ENCODE results near the gene MIB2.
"Not testable (repeated sequence)": the region's sequence is repeated elsewhere in the genome, so short reads cannot be mapped to it uniquely, and the experiment has no call there.

MIB2 gene

GRCh38 chr1:1639368-1639767 is 24.1 kb downstream of the MIB2 start:
- H3K4me1 Mint-ChIP-seq; H3K9me3 Mint-ChIP-seq; ATAC-seq; H3K4me3 Mint-ChIP-seq; DNase-seq (ENCODE audit: low spot score in 2 of 2); H3K27ac Mint-ChIP-seq: not testable (repeated sequence)
- H3K36me3 Mint-ChIP-seq, result peaks cover 21% of the 10 kb centered on the region

- H3K27ac Mint-ChIP-seq; ATAC-seq; H3K9me3 Mint-ChIP-seq; DNase-seq (ENCODE audit: low spot score in 2 of 2); H3K4me1 Mint-ChIP-seq; H3K4me3 Mint-ChIP-seq: not testable (repeated sequence)
- H3K36me3 Mint-ChIP-seq, result peaks cover 21% of the 10 kb centered on the region
Measured at GRCh38 chr1:1640081-1640480, 24.8 kb downstream of the MIB2 start.

- not testable (repeated sequence) for H3K9me3 Mint-ChIP-seq; H3K4me3 Mint-ChIP-seq; DNase-seq (ENCODE audit: low spot score in 2 of 2); H3K4me1 Mint-ChIP-seq; H3K27ac Mint-ChIP-seq; ATAC-seq
- peaks cover 26% of the 10 kb centered on the region for H3K36me3 Mint-ChIP-seq
Measured at GRCh38 chr1:1640711-1641461, 25.6 kb downstream of the MIB2 start.

GRCh38 chr1:1646326-1646725 is 31.0 kb downstream of the MIB2 start:
- not testable (repeated sequence) for DNase-seq (ENCODE audit: low spot score in 2 of 2); H3K9me3 Mint-ChIP-seq; H3K4me1 Mint-ChIP-seq; ATAC-seq; H3K4me3 Mint-ChIP-seq; H3K27ac Mint-ChIP-seq
- peaks cover 59% of the 10 kb centered on the region for H3K36me3 Mint-ChIP-seq

GRCh38 chr1:1647567-1648241 is 32.4 kb downstream of the MIB2 start:
- H3K4me3 Mint-ChIP-seq, result not testable (repeated sequence)
- Mint-ChIP-seq H3K36me3 (peaks cover 73% of the 10 kb centered on the region), H3K27ac (peak overlapping the region; percentile 70)

GRCh38 chr1:1648265-1648664 is 33.0 kb downstream of the MIB2 start:
- not testable (repeated sequence) for DNase-seq (ENCODE audit: low spot score in 2 of 2); H3K4me3 Mint-ChIP-seq; H3K9me3 Mint-ChIP-seq; ATAC-seq; H3K4me1 Mint-ChIP-seq
- H3K27ac Mint-ChIP-seq, result peak overlapping the region; percentile 70
- H3K36me3 Mint-ChIP-seq, result peaks cover 79% of the 10 kb centered on the region

More at GRCh38 chr1:1647567-1648241, 32.4 kb downstream of the MIB2 start:
- H3K9me3 Mint-ChIP-seq; DNase-seq (ENCODE audit: low spot score in 2 of 2); ATAC-seq; H3K4me1 Mint-ChIP-seq: not testable (repeated sequence)

GRCh38 chr1:1658583-1659549 is 43.6 kb downstream of the MIB2 start, which contains the start of gene CDK11B:
Gene CDK11B (minus strand): TSS chr1:1659004. CDS start chr1:1657485, 1,519 bp downstream.
- Mint-ChIP-seq H3K36me3 (peaks cover 43% of the 10 kb centered on the region), H3K27ac (peak within 1 kb of the TSS; percentile 98), H3K4me3 (peak within 1 kb of the TSS; percentile 82)
- peak; percentile 92 to 97 for DNase-seq (ENCODE audit: low spot score in 2 of 2)
- not testable (repeated sequence) for H3K9me3 Mint-ChIP-seq, H3K4me1 Mint-ChIP-seq
- ATAC-seq, result peak; percentile 98

- H3K36me3 Mint-ChIP-seq, result peaks cover 32% of the 10 kb centered on the region
- not testable (repeated sequence) for H3K4me3 Mint-ChIP-seq; H3K4me1 Mint-ChIP-seq; H3K27ac Mint-ChIP-seq; H3K9me3 Mint-ChIP-seq; ATAC-seq; DNase-seq (ENCODE audit: low spot score in 2 of 2)
Measured at GRCh38 chr1:1662392-1662791, 47.1 kb downstream of the MIB2 start.

GRCh38 chr1:1662830-1663560 is 47.7 kb downstream of the MIB2 start:
- H3K27ac Mint-ChIP-seq; DNase-seq (ENCODE audit: low spot score in 2 of 2); H3K4me1 Mint-ChIP-seq; H3K4me3 Mint-ChIP-seq; H3K9me3 Mint-ChIP-seq; ATAC-seq: not testable (repeated sequence)
- peaks cover 38% of the 10 kb centered on the region for H3K36me3 Mint-ChIP-seq

- peaks cover 42% of the 10 kb centered on the region for H3K36me3 Mint-ChIP-seq
- not testable (repeated sequence) for H3K4me3 Mint-ChIP-seq; H3K27ac Mint-ChIP-seq; ATAC-seq; H3K9me3 Mint-ChIP-seq; H3K4me1 Mint-ChIP-seq; DNase-seq (ENCODE audit: low spot score in 2 of 2)
Measured at GRCh38 chr1:1664318-1664717, 49.0 kb downstream of the MIB2 start.

- H3K27ac Mint-ChIP-seq, result no peak overlapping the region
- no peak for DNase-seq (ENCODE audit: low spot score in 2 of 2)
- no peak overlapping the region for H3K4me3 Mint-ChIP-seq
- no peaks in the 10 kb centered on the region for H3K4me1 Mint-ChIP-seq
- H3K9me3 Mint-ChIP-seq, result no peaks in the 10 kb centered on the region
- ATAC-seq, result no peak
- H3K36me3 Mint-ChIP-seq, result peaks cover 50% of the 10 kb centered on the region
Measured at GRCh38 chr1:1664941-1665814, 49.9 kb downstream of the MIB2 start.

- Mint-ChIP-seq H3K4me1 (no peaks in the 10 kb centered on the region), H3K4me3 (no peak overlapping the region), H3K9me3 (no peaks in the 10 kb centered on the region), H3K36me3 (peaks cover 56% of the 10 kb centered on the region), H3K27ac (no peak overlapping the region)
- peak in 1 of 2 donors; percentile 27 for DNase-seq (ENCODE audit: low spot score in 2 of 2)
- peak; percentile 46 for ATAC-seq
Measured at GRCh38 chr1:1665815-1666251, 50.5 kb downstream of the MIB2 start.

GRCh38 chr1:1666526-1666925 is 51.2 kb downstream of the MIB2 start:
- Mint-ChIP-seq H3K27ac (no peak overlapping the region), H3K4me1 (no peaks in the 10 kb centered on the region), H3K4me3 (no peak overlapping the region), H3K9me3 (no peaks in the 10 kb centered on the region), H3K36me3 (peaks cover 63% of the 10 kb centered on the region)
- DNase-seq (ENCODE audit: low spot score in 2 of 2), result no peak
- no peak for ATAC-seq

Data from stimulated activated effector memory CD8-positive, alpha-beta T cell treated with anti-CD3 and anti-CD28 coated beads, Interleukin-12 subunit alpha, Interleukin-12 subunit beta, amount 100 ng/mL, for 72 hours (primary cell).